LoVo (cell line): ENCODE measurements around the gene TMEM221.
"Not testable (repeated sequence)": the region's sequence is repeated elsewhere in the genome, so short reads cannot be mapped to it uniquely, and the experiment has no call there.

Experiments used
- DNase-seq: peaks from one replicate; pipeline ENCODE4 v3.0.0-alpha.2; 2016; ENCODE audit warnings: low spot score

TMEM221 gene

GRCh38 chr19:17448131-17448967 lies at the start of gene TMEM221:
Gene TMEM221 (minus strand): TSS chr19:17448668. CDS start chr19:17448462, 206 bp downstream.
- DNase-seq, result no peak

- DNase-seq, result no peak
Measured at GRCh38 chr19:17497149-17497798, 48.8 kb upstream of the TMEM221 start.

GRCh38 chr19:17496337-17496997 lies 48.0 kb upstream of the TMEM221 start:
- peak; percentile 63 for DNase-seq

DNA sequence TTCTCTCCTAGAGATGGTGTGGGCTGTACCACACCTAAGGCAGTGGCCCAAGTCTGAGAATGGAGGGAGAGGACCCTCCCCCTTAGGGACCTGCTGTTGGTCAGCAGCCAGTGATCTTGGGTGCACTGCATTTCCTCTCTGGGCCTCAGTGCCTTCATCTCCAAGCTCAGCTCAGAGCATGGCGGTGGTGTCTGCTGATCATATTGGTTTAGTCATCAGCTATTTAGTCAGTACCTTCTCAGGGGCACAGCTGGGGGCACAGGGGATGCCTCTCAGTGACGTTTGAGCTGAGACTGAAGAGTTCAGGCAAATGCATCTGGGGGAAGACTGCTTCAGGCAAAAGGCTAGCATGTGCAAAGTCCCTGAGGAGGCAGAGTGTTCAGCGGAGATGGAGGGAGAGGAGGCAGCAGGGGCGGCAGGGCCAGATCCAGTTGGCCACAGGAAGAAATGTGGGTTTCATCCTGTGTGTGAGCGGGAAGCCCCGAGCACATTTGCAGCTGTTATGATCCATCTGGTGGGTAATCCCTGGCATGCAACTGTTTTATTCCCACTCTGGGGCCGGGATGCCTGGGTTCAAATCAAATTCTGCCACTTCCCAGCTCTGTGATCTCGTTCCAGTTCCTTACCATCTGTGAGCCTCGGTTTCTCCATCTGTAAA lies 47.3 kb upstream of the TMEM221 start:
- no peak for DNase-seq

GRCh38 chr19:17491287-17491686 lies 42.8 kb upstream of the TMEM221 start:
- DNase-seq, result no peak

GRCh38 chr19:17490411-17490810 lies 41.9 kb upstream of the TMEM221 start:
- DNase-seq, result no peak

DNA sequence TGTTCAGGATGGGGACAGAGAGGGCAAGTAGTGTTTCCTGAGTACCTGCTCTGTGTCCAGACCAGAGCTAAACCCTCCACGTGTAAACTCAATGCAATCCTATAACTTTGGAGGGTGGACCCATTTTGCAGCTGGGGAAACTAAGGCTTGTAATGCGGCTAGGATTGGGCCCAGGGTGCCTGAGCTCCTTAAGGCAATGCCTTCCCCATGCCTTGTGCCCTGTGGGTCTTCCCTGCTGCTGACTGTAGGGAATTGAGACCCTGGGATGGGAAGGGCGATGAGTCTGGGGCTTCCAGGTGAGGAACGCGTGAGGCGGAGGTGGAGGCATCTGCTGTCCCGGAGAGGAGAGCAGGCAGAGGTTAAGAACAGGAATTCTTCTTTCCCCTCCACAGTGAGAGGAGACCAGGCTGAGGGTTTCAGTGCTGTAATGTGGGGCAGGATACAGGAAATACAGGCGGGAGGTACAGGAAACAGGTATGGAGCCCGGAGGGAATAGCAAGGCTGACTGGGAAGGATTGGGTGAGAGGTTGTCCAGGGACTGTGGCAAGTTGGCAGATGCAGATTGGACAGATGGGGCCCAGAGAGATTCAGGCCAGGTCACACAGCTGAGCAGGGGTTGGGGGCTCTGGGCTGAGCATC lies 41.0 kb upstream of the TMEM221 start:
- no peak for DNase-seq

DNA sequence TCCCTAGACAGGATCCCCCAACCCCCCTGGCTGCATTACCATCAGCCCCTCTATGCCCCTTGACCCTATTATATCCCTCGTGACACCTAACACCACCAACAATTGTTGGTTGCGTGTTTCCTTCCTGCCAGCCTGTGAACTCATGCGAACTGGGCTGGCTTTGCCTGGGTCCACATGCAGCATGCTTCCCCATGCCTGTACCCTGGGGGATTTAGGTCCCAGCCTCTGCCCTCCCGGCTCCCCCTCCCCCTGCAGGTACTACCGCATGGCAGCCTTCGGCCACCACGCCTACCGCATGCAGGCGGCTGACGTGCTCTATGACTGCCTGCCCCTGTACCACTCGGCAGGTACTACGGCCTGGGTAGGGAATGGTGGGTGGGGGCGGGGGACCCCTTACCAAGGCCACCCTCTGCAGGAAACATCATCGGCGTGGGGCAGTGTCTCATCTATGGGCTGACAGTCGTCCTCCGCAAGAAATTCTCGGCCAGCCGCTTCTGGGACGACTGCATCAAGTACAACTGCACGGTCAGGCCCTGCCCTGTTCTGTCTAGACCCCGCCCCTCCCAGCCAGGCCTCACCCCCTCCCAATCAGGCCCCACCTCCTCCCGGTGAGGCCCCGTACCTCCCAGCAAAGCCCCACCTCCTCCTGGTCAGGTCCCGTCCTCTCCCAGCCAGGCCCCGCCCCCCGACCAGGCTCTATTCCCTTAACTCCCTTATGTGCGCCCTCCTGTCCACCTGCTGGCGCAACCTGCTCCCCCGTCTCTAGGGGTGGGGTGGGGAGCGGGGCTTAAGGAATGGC lies 40.3 kb upstream of the TMEM221 start:
- peak; percentile 56 for DNase-seq

GRCh38 chr19:17487284-17488121 lies 39.0 kb upstream of the TMEM221 start:
- no peak for DNase-seq

GRCh38 chr19:17486545-17487240 lies 38.2 kb upstream of the TMEM221 start:
- no peak for DNase-seq

GRCh38 chr19:17484520-17485185 lies 36.2 kb upstream of the TMEM221 start:
- peak; percentile 12 for DNase-seq

DNA sequence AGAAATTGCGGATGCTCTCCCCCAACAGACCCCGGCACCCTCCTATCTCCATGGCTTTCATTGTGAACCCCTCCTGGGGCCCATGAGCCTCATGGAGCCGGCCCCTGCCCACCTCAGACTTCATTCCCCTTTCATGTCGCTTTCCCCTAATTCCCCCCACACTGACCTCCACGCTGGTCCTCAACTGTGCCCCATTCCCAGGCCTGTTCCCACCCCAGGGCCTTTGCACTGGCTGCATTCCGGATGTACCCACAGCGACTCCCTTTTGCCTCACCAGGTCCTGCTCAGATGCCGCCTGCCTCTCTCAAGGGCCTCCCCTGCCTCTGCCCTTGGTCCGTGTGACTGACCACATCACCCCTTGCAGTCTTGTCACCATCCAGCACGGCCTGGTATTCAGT lies 35.1 kb upstream of the TMEM221 start:
- no peak for DNase-seq

DNA sequence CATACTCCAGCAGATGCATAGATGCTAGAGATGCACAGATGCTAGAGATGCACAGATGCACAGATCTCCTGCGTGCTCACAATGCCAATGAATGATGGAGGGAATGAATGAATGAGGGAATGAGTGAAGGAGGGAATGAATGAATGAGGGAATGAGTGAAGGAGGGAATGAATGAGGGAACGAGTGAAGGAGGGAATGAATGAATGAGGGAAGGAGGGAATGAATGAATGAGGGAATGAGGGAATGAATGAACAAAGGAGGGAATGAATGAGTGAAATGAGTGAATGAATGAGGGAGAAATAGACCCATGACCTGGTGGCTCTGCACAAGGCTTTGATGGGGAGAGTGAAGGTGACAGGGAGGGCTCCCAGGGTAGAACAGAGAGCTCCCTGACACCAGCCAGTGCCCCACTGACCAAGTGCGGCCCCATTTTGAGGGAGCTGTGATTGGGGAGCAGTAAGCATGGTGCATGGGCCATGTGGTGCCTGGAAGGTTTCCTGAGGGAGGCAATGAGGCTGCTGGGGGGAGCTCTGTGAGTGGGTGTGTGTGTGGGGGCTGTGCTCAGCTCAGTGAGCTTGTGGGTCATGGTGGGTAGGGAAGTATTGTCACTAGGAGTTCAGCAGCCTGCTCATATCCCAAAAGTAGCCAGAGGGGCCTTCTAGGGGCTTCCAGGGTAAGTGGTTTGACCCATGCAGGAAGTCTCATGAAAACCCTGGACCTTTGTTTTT lies 34.6 kb upstream of the TMEM221 start:
- DNase-seq, result no peak

GRCh38 chr19:17481986-17482385 lies 33.5 kb upstream of the TMEM221 start:
- DNase-seq, result no peak

DNA sequence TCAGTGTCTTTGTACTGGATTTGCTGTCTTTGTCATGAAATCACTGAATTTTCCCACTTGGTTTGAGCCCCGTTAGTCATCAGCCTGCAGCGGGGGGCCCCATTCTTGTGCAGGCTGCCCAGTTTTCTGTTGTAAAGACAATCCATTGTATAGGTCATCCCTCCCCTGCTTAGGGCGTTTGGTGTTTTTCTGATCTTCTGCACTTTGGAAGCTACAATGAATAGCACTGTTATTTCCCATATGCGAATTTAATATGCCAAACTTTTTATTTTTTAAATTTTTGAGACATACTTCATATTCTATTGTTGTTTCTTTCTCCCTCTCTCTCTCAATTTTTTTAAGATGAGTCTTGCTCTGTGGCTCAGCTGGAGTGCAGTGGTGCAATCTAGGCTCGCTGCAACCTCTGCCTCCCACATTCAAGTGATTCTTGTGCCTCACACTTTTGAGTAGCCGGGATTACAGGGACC lies 30.9 kb upstream of the TMEM221 start:
- DNase-seq, result no peak

DNA sequence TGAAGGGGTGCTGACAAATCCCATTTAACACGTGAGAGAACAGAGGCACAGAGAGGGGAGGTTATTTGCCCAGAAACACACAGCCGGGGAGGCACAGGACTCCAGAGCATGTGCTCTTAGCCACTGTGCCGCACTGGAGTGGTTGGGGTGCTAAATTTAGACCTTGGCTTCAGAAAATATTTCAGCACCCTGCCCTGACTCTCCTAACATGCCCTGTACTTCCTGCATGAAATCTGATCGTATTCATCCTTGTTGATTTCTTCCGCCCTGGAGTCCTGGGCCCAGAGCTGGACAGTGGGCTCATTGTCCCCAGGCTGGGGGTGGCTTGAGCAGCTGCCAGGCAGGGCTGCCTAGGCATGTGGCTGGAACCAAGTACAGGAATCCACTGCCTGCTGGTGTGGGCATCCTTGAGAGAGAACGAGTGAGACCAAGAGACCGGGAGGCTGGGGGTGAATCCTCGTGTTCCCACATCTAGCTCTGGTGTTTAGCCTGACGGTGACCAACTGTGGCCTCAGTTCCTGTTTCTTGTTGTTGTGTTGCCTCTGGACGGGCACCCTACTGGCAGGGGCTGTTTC lies 27.2 kb upstream of the TMEM221 start:
- no peak for DNase-seq

GRCh38 chr19:17475011-17475540 lies 26.6 kb upstream of the TMEM221 start:
- DNase-seq, result not testable (repeated sequence)
